ENCODE measurements around the gene PPEF1. TPM values are rescaled to one million over a fixed set of nuclear protein-coding genes. Genes with fewer than 3 reads are reported as not detected.
"Not testable (repeated sequence)": the region's sequence is repeated elsewhere in the genome, so short reads cannot be mapped to it uniquely, and the experiment has no call there.

Gene PPEF1
- total and polyA plus RNA-seq, 2 experiments from 2014 or later, result 0.76 TPM; not detected in 1

DNA sequence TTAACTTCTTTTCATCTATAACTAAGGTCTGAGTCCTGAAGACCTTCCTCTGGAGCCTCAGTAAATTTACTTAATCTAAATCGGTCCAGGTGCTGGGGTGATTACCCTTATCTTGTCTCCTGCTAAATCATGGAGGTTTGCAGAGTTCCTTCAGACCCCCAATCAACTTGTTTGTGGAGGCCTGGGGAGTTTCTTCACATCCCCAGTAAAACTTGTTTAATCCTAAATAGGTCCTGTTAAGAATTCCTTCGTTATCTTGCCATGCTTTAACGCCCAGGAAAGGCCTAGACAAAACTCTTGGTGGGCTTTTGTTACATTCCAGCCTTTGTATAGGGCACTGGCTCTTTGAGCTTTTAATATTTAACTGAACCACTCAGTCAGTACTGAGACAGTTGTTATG, 55.7 kb downstream of the PPEF1 start:
- not testable (repeated sequence) for H3K79me2 ChIP-seq (replicated peaks; ENCODE audit: insufficient read depth); H3K27ac Mint-ChIP-seq; ATAC-seq; H3K4me2 ChIP-seq; H2AFZ ChIP-seq; H3K27me3 Mint-ChIP-seq (ENCODE audit: insufficient read depth, low read depth, poor library complexity); H3K4me3 Mint-ChIP-seq; H3K4me1 ChIP-seq (ENCODE audit: insufficient read depth); H3K36me3 Mint-ChIP-seq (ENCODE audit: low read depth); H3K9me3 Mint-ChIP-seq; H3K27me3 ChIP-seq (ENCODE audit: insufficient read depth); H3K27ac ChIP-seq (ENCODE audit: low read depth); DNase-seq (ENCODE audit: low spot score); H3F3A ChIP-seq (replicated peaks; ENCODE audit: low read depth); H3K9me2 ChIP-seq (ENCODE audit: insufficient read depth); H3K36me3 ChIP-seq (ENCODE audit: insufficient read depth); H4K20me1 ChIP-seq (replicated peaks; ENCODE audit: insufficient read depth); H3K4me3 ChIP-seq
- H3K4me1 Mint-ChIP-seq, result peaks cover 12% of the 10 kb centered on the region; the same call in 2 of the 3 replicates

DNA sequence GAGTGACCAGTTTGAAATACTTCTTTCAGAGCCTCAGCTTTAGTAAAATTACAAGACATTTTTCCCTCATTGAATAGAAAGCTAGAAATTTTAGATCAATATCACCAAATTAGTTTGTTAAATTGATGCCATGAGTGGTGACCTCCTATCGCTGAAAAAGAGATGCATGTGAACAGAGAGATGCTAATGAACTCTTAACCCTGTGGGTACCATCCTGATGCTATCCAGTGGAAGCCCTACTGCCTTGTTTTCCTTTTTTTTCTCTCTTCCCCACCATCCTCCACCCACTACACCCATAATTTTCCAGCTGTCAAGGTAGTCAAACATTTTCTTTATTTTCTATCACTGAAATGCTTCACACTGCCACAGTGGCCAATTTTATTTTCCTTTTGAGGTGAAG, 61.9 kb downstream of the PPEF1 start:
- Histone ChIP-seq H2AFZ (no peak overlapping the region), H3K4me2 (no peak overlapping the region), H3K4me1 (ENCODE audit: insufficient read depth) (no peaks in the 10 kb centered on the region), H4K20me1 (replicated peaks; ENCODE audit: insufficient read depth) (no peaks in the 10 kb centered on the region), H3K27ac (ENCODE audit: low read depth) (no peak overlapping the region), H3F3A (replicated peaks; ENCODE audit: low read depth) (no peaks in the 10 kb centered on the region), H3K79me2 (replicated peaks; ENCODE audit: insufficient read depth) (no peaks in the 10 kb centered on the region), H3K36me3 (ENCODE audit: insufficient read depth) (no peaks in the 10 kb centered on the region), H3K9me2 (ENCODE audit: insufficient read depth) (no peaks in the 10 kb centered on the region), H3K4me3 (no peak overlapping the region), H3K27me3 (ENCODE audit: insufficient read depth) (no peaks in the 10 kb centered on the region)
- Mint-ChIP-seq H3K9me3 (peaks cover 8% of the 10 kb centered on the region; the same call in 1 of the 3 replicates), H3K4me3 (no peak overlapping the region), H3K4me1 (peaks cover 3% of the 10 kb centered on the region; the same call in 2 of the 3 replicates), H3K27me3 (ENCODE audit: insufficient read depth, low read depth, poor library complexity) (no peaks in the 10 kb centered on the region), H3K36me3 (ENCODE audit: low read depth) (no peaks in the 10 kb centered on the region), H3K27ac (no peak overlapping the region)
- no peak for ATAC-seq
- no peak for DNase-seq (ENCODE audit: low spot score)
- TF ChIP-seq JUNB (IDR thresholded peaks at IDR 0.05; ENCODE audit: unreplicated experiment), result no peak
- TF ChIP-seq, protein P1, sequence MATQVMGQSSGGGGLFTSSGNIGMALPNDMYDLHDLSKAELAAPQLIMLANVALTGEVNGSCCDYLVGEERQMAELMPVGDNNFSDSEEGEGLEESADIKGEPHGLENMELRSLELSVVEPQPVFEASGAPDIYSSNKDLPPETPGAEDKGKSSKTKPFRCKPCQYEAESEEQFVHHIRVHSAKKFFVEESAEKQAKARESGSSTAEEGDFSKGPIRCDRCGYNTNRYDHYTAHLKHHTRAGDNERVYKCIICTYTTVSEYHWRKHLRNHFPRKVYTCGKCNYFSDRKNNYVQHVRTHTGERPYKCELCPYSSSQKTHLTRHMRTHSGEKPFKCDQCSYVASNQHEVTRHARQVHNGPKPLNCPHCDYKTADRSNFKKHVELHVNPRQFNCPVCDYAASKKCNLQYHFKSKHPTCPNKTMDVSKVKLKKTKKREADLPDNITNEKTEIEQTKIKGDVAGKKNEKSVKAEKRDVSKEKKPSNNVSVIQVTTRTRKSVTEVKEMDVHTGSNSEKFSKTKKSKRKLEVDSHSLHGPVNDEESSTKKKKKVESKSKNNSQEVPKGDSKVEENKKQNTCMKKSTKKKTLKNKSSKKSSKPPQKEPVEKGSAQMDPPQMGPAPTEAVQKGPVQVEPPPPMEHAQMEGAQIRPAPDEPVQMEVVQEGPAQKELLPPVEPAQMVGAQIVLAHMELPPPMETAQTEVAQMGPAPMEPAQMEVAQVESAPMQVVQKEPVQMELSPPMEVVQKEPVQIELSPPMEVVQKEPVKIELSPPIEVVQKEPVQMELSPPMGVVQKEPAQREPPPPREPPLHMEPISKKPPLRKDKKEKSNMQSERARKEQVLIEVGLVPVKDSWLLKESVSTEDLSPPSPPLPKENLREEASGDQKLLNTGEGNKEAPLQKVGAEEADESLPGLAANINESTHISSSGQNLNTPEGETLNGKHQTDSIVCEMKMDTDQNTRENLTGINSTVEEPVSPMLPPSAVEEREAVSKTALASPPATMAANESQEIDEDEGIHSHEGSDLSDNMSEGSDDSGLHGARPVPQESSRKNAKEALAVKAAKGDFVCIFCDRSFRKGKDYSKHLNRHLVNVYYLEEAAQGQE (IDR thresholded peaks at IDR 0.05; ENCODE audit: unreplicated experiment), result no peak
- no peak for TF ChIP-seq CTCF (conservative IDR thresholded peaks at IDR 0.05; ENCODE audit: low read depth in 2 of 2)
- no peak for TF ChIP-seq POLR2AphosphoS5 (IDR thresholded peaks at IDR 0.05; ENCODE audit: low read depth)
- no peak for TF ChIP-seq EZH2phosphoT487 (IDR thresholded peaks at IDR 0.05; ENCODE audit: unreplicated experiment)
- no peak for TF ChIP-seq CREB1 (CRISPR knock-in tag; IDR thresholded peaks at IDR 0.05; ENCODE audit: low read depth)
- no peak for TF ChIP-seq STAT1 (IDR thresholded peaks at IDR 0.05; ENCODE audit: unreplicated experiment)
- TF ChIP-seq, protein P2, sequence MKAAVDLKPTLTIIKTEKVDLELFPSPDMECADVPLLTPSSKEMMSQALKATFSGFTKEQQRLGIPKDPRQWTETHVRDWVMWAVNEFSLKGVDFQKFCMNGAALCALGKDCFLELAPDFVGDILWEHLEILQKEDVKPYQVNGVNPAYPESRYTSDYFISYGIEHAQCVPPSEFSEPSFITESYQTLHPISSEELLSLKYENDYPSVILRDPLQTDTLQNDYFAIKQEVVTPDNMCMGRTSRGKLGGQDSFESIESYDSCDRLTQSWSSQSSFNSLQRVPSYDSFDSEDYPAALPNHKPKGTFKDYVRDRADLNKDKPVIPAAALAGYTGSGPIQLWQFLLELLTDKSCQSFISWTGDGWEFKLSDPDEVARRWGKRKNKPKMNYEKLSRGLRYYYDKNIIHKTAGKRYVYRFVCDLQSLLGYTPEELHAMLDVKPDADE (IDR thresholded peaks at IDR 0.05), result no peak
- no peak for TF ChIP-seq NANOG (IDR thresholded peaks at IDR 0.05; ENCODE audit: borderline replicate concordance)
- no peak for TF ChIP-seq EZH2 (IDR thresholded peaks at IDR 0.05; ENCODE audit: low read depth, unreplicated experiment)

Measured in GM23338 (cell line).